Measurements from ENCODE around the gene MRPL47. TPM values are rescaled to one million over a fixed set of nuclear protein-coding genes. Genes with fewer than 3 reads are reported as not detected.
A peak's percentile ranks its signal among the peaks of the same experiment; 100 is the strongest.

MRPL47 gene
- total RNA-seq, 3 donors from 2014 or later = 77.2 to 86.9 (median 82.6) TPM

GRCh38 chr3:179558742-179559364 is 45.6 kb downstream of the MRPL47 start:
- no peaks in the 10 kb centered on the region for H3K9me3 Mint-ChIP-seq
- H3K27me3 Mint-ChIP-seq (ENCODE audit: low read depth) = peaks cover 6% of the 10 kb centered on the region
- ATAC-seq (no peak), DNase-seq (peak; percentile 17)
- no peak overlapping the region for H3K4me3 Mint-ChIP-seq
- peaks cover 9% of the 10 kb centered on the region for H3K4me1 Mint-ChIP-seq (ENCODE audit: low read depth)
- no peaks in the 10 kb centered on the region for H3K36me3 Mint-ChIP-seq (ENCODE audit: insufficient read depth)

GRCh38 chr3:179551349-179552105 is 52.9 kb downstream of the MRPL47 start:
- no peak overlapping the region for H3K4me3 Mint-ChIP-seq
- no peaks in the 10 kb centered on the region for H3K4me1 Mint-ChIP-seq (ENCODE audit: low read depth)
- ATAC-seq = no peak
- no peak for DNase-seq
- H3K36me3 Mint-ChIP-seq (ENCODE audit: insufficient read depth) = no peaks in the 10 kb centered on the region
- H3K9me3 Mint-ChIP-seq = no peaks in the 10 kb centered on the region
- H3K27me3 Mint-ChIP-seq (ENCODE audit: low read depth) = peaks cover 4% of the 10 kb centered on the region

- DNase-seq = no peak
- Mint-ChIP-seq H3K9me3 (no peaks in the 10 kb centered on the region), H3K4me1 (ENCODE audit: low read depth) (no peaks in the 10 kb centered on the region), H3K36me3 (ENCODE audit: insufficient read depth) (no peaks in the 10 kb centered on the region), H3K27me3 (ENCODE audit: low read depth) (peaks cover 4% of the 10 kb centered on the region), H3K4me3 (no peak overlapping the region)
- no peak for ATAC-seq
Measured at GRCh38 chr3:179546814-179547241, 57.6 kb downstream of the MRPL47 start.

- H3K4me3 Mint-ChIP-seq = no peak overlapping the region
- peak; percentile 40 to 46 for ATAC-seq
- peaks cover 4% of the 10 kb centered on the region for H3K27me3 Mint-ChIP-seq (ENCODE audit: low read depth)
- no peaks in the 10 kb centered on the region for H3K9me3 Mint-ChIP-seq
- no peaks in the 10 kb centered on the region for H3K4me1 Mint-ChIP-seq (ENCODE audit: low read depth)
- no peaks in the 10 kb centered on the region for H3K36me3 Mint-ChIP-seq (ENCODE audit: insufficient read depth)
- DNase-seq = no peak
Measured at GRCh38 chr3:179544981-179545645, 59.3 kb downstream of the MRPL47 start.

- Mint-ChIP-seq H3K4me3 (no peak overlapping the region), H3K4me1 (ENCODE audit: low read depth) (no peaks in the 10 kb centered on the region), H3K36me3 (ENCODE audit: insufficient read depth) (no peaks in the 10 kb centered on the region), H3K27me3 (ENCODE audit: low read depth) (peaks cover 4% of the 10 kb centered on the region), H3K9me3 (no peaks in the 10 kb centered on the region)
- DNase-seq (no peak), ATAC-seq (no peak)
Measured at GRCh38 chr3:179542375-179542774, 62.1 kb downstream of the MRPL47 start.

- ATAC-seq (no peak), DNase-seq (no peak)
- Mint-ChIP-seq H3K9me3 (no peaks in the 10 kb centered on the region), H3K27me3 (ENCODE audit: low read depth) (peaks cover 4% of the 10 kb centered on the region), H3K4me3 (no peak overlapping the region), H3K4me1 (ENCODE audit: low read depth) (no peaks in the 10 kb centered on the region), H3K36me3 (ENCODE audit: insufficient read depth) (no peaks in the 10 kb centered on the region)
Measured at GRCh38 chr3:179541596-179541995, 62.8 kb downstream of the MRPL47 start.

GRCh38 chr3:179541094-179541493 is 63.3 kb downstream of the MRPL47 start:
- no peak for ATAC-seq
- Mint-ChIP-seq H3K4me1 (ENCODE audit: low read depth) (no peaks in the 10 kb centered on the region), H3K9me3 (no peaks in the 10 kb centered on the region), H3K27me3 (ENCODE audit: low read depth) (peaks cover 4% of the 10 kb centered on the region), H3K36me3 (ENCODE audit: insufficient read depth) (no peaks in the 10 kb centered on the region), H3K4me3 (no peak overlapping the region)
- DNase-seq = no peak

Other genes starting within 250 kb of the MRPL47 start
- gene GNB4, start 153.2 kb downstream of the MRPL47 start, total RNA-seq = 1 to 10 TPM in 1 of 3 donors, under 1 TPM in 2; 0.58 to 1.1 (median 0.63) TPM
- 10 to 100 TPM; 86.7 to 96.8 (median 92.3) TPM for gene ACTL6A, start 41.7 kb downstream of the MRPL47 start, total RNA-seq
- 10 to 100 TPM; 76.3 to 77.9 (median 77.3) TPM for gene NDUFB5, start 156 bp upstream of the MRPL47 start, total RNA-seq
- gene USP13, start 48.4 kb upstream of the MRPL47 start, total RNA-seq = 1 to 10 TPM; 6.6 to 9.7 (median 9.1) TPM